NCI-H1436 treated with DMSO at 0.1 percent for 48 hours (cell line): ENCODE data around the gene GBP7.

ENCODE experiments used
- DNase-seq: peaks from one replicate; lab custom pipeline; 2025; lab: John Stamatoyannopoulos, UW

Gene GBP7

DNA sequence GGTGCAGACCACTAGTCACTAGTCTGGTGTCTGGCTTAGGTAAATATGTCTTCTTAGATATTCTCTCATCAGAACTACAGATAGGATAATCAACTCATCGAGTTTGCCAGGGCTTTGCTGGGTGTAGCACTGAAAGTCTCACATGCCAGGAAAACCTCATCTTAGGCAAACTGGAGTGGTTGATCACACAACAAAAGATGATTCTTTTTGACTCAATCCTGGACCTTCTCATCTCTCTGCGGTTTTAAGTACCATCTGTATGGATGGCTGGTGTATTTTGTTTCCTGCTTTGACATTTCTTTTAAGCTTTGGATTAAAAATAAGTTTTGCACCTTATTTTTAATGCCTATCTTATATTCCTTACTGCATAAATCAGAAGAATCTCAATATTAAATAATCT lies 61.1 kb downstream of the GBP7 start:
- no peak for DNase-seq

GRCh38 chr1:89112871-89113613 lies 62.8 kb downstream of the GBP7 start:
- DNase-seq, result no peak

GRCh38 chr1:89104687-89105086 lies 71.1 kb downstream of the GBP7 start:
- no peak for DNase-seq

DNA sequence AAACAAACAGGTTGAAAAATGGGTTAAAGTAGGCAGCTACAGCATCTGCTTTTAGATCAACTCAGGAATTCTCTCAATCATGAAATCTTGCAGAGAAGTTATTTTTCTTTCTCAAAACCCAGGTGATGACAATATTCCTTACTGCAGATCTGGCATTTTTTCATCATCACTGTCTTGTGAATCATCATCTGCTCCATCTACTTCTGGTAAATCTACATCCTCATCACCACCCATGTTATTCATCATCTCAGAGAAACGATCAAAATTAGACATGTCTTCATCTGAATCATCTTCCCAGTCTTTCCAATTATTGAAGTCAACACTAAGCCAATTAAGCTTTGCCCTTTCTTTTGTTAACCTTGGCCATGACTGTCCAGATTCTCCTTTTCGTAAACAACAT lies 71.7 kb downstream of the GBP7 start:
- no peak for DNase-seq

- no peak for DNase-seq
Observed at GRCh38 chr1:89102021-89102420, 73.8 kb downstream of the GBP7 start.

GRCh38 chr1:89100412-89100811 lies 75.4 kb downstream of the GBP7 start:
- no peak for DNase-seq

GRCh38 chr1:89098857-89099256 lies 76.9 kb downstream of the GBP7 start:
- no peak for DNase-seq

DNA sequence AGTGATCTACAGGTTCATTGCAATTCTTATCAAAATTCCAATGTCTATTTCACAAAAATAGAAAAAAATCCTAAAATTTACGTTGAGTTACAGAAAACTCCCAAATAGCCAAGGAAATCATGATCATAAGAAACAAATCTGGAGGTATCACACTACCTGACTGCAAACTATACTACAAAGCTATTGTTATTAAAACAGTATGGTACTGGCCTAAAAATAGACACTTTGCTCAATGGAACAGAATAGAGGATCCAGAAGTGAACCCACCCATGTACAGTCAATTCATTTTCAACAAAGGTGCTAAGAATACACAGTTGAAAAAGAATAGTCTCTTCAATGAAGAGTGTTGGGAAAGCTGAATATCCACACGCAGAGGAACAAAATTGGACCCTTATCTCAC lies 80.1 kb downstream of the GBP7 start:
- DNase-seq, result no peak

GRCh38 chr1:89089962-89090361 lies 85.8 kb downstream of the GBP7 start:
- no peak for DNase-seq

DNA sequence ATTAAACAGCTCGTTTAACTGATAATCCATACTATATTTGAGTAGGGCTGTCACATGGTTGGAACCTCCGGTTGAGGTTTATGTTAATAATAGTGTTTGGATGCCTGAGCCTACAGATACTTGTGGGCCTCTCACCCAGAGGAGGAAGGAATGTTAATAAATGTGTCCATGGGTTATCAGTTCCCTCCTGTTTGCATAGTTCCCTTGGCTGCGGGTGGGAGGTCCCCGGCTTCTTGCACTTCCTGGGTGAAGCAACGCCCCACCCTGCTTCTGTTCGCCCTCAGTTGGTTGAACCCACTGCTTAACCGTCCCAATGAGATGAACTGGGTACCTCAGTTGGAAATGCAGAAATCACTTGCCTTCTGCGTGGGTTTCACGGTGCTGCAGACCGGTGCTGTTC lies 87.2 kb downstream of the GBP7 start:
- no peak for DNase-seq

DNA sequence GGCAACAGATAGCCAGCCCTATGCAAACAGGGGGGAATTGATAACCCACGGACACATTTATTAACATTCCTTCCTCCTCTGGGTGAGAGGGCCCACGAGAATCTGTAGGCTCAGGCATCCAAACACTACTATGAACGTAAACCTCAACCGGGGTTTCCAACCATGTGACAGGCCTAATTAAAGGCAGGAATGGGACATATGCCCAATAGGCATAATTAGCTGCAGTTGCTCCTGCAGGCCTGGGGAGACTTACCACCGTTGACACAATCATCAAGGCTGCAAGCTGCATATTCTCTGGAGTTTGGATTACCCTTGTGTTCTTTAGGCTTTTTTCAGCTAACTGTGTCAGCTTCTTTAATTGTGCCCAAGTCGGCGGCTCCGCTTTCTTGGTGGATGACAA lies 88.6 kb downstream of the GBP7 start:
- no peak for DNase-seq

DNA sequence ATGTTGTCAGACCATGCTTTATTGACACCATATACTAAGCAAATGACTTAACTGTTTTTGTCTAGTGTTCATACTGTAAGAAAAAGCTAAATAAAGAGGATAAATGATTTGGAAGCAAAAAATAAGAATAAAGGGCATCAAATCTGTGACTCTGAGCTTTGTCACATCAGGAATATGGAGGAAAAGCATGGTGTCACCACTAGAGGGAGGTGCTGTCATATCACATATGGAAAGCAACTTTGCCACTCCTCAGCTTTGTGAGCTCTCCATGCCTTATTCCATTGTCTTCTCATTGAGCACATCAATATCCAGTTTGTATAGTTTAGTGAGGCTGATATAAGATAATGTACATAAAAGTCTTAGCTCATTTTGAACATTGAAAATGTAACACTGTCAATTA lies 90.0 kb downstream of the GBP7 start:
- no peak for DNase-seq
